ENCODE results near the gene ZEB2.
A peak's percentile ranks its signal among the peaks of the same experiment; 100 is the strongest.

Gene ZEB2

GRCh38 chr2:144550911-144551310 is 31.0 kb upstream of the ZEB2 start:
- Histone ChIP-seq H3K4me3 (ENCODE audit: insufficient read depth, low read length, poor library complexity, severe bottlenecking) (no peak overlapping the region), H3K9ac (ENCODE audit: low read length) (no peak overlapping the region), H3K4me2 (ENCODE audit: low read depth, low read length, poor library complexity, severe bottlenecking) (no peak overlapping the region), H3K79me2 (ENCODE audit: insufficient read depth, low read length) (no peaks in the 10 kb centered on the region), H3K27ac (ENCODE audit: low read depth, low read length) (no peak overlapping the region), H3K27me3 (ENCODE audit: low read length) (no peaks in the 10 kb centered on the region), H4K20me1 (ENCODE audit: low read depth, low read length) (no peaks in the 10 kb centered on the region), H3F3A (ENCODE audit: insufficient read depth) (no peaks in the 10 kb centered on the region), H3K36me3 (ENCODE audit: low read length) (no peaks in the 10 kb centered on the region), H3K9me2 (replicated peaks; ENCODE audit: insufficient read depth, low read length) (no peaks in the 10 kb centered on the region), H3K9me3 (ENCODE audit: insufficient read depth, low read length) (no peaks in the 10 kb centered on the region), H2AFZ (ENCODE audit: low read depth, low read length, severe bottlenecking) (no peak overlapping the region)
- TF ChIP-seq, protein P1, sequence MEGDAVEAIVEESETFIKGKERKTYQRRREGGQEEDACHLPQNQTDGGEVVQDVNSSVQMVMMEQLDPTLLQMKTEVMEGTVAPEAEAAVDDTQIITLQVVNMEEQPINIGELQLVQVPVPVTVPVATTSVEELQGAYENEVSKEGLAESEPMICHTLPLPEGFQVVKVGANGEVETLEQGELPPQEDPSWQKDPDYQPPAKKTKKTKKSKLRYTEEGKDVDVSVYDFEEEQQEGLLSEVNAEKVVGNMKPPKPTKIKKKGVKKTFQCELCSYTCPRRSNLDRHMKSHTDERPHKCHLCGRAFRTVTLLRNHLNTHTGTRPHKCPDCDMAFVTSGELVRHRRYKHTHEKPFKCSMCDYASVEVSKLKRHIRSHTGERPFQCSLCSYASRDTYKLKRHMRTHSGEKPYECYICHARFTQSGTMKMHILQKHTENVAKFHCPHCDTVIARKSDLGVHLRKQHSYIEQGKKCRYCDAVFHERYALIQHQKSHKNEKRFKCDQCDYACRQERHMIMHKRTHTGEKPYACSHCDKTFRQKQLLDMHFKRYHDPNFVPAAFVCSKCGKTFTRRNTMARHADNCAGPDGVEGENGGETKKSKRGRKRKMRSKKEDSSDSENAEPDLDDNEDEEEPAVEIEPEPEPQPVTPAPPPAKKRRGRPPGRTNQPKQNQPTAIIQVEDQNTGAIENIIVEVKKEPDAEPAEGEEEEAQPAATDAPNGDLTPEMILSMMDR (IDR thresholded peaks at IDR 0.05; ENCODE audit: insufficient read depth, low read length, poor library complexity, severe bottlenecking), result no peak
- no peak for TF ChIP-seq EZH2phosphoT487 (conservative IDR thresholded peaks at IDR 0.05; ENCODE audit: low read length)

DNA sequence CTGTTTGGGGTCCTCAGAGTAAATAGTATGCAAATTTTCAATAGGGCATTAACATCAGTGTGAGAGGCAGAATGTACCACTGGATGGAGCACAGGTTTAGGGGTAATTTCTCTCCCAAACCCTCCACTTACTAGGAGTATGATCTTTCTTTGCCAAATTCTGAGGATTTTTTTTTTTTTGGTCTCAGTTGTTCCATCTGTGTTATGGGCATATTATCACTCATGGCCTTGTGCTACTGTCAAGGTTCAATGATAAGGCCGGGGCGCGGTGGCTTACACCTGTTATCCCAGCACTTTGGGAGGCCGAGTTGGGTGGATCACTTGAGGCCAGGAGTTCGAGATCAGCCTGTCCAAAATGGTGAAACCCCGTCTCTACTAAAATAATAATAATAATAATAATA is 30.2 kb upstream of the ZEB2 start:
- Histone ChIP-seq H2AFZ (ENCODE audit: low read depth, low read length, severe bottlenecking) (no peak overlapping the region), H3K36me3 (ENCODE audit: low read length) (no peaks in the 10 kb centered on the region), H3K4me3 (ENCODE audit: insufficient read depth, low read length, poor library complexity, severe bottlenecking) (no peak overlapping the region), H3K9me2 (replicated peaks; ENCODE audit: insufficient read depth, low read length) (no peaks in the 10 kb centered on the region), H3K9me3 (ENCODE audit: insufficient read depth, low read length) (no peaks in the 10 kb centered on the region), H3F3A (ENCODE audit: insufficient read depth) (no peaks in the 10 kb centered on the region), H3K27me3 (ENCODE audit: low read length) (no peaks in the 10 kb centered on the region), H3K4me2 (ENCODE audit: low read depth, low read length, poor library complexity, severe bottlenecking) (no peak overlapping the region), H3K79me2 (ENCODE audit: insufficient read depth, low read length) (no peaks in the 10 kb centered on the region), H3K9ac (ENCODE audit: low read length) (no peak overlapping the region), H4K20me1 (ENCODE audit: low read depth, low read length) (no peaks in the 10 kb centered on the region), H3K27ac (ENCODE audit: low read depth, low read length) (no peak overlapping the region)
- no peak for TF ChIP-seq EZH2phosphoT487 (conservative IDR thresholded peaks at IDR 0.05; ENCODE audit: low read length)
- TF ChIP-seq, protein P1 (IDR thresholded peaks at IDR 0.05; ENCODE audit: insufficient read depth, low read length, poor library complexity, severe bottlenecking), result no peak

GRCh38 chr2:144548532-144549191 is 28.7 kb upstream of the ZEB2 start:
- Histone ChIP-seq H3K9me2 (replicated peaks; ENCODE audit: insufficient read depth, low read length) (no peaks in the 10 kb centered on the region), H3K4me3 (ENCODE audit: insufficient read depth, low read length, poor library complexity, severe bottlenecking) (peak overlapping the region; percentile 1), H4K20me1 (ENCODE audit: low read depth, low read length) (no peaks in the 10 kb centered on the region), H3K27ac (ENCODE audit: low read depth, low read length) (peak overlapping the region; percentile 26; the same call in 1 of the 2 replicates), H3K4me2 (ENCODE audit: low read depth, low read length, poor library complexity, severe bottlenecking) (peak overlapping the region; percentile 47), H3K79me2 (ENCODE audit: insufficient read depth, low read length) (no peaks in the 10 kb centered on the region), H3K9me3 (ENCODE audit: insufficient read depth, low read length) (no peaks in the 10 kb centered on the region), H3F3A (ENCODE audit: insufficient read depth) (no peaks in the 10 kb centered on the region), H3K9ac (ENCODE audit: low read length) (no peak overlapping the region), H3K36me3 (ENCODE audit: low read length) (no peaks in the 10 kb centered on the region), H2AFZ (ENCODE audit: low read depth, low read length, severe bottlenecking) (peak overlapping the region; percentile 12), H3K27me3 (ENCODE audit: low read length) (no peaks in the 10 kb centered on the region)
- TF ChIP-seq EZH2phosphoT487 (conservative IDR thresholded peaks at IDR 0.05; ENCODE audit: low read length), result no peak
- TF ChIP-seq, protein P1 (IDR thresholded peaks at IDR 0.05; ENCODE audit: insufficient read depth, low read length, poor library complexity, severe bottlenecking), result no peak

All from SU-DHL-6 (cell line).